ENCODE data around the gene LAMC1. TPM values are rescaled to one million over a fixed set of nuclear protein-coding genes. Genes with fewer than 3 reads are reported as not detected.

LAMC1 gene
- total RNA-seq, 4 donors from 2014 or later, result 76.9 to 159 (median 81.0) TPM

DNA sequence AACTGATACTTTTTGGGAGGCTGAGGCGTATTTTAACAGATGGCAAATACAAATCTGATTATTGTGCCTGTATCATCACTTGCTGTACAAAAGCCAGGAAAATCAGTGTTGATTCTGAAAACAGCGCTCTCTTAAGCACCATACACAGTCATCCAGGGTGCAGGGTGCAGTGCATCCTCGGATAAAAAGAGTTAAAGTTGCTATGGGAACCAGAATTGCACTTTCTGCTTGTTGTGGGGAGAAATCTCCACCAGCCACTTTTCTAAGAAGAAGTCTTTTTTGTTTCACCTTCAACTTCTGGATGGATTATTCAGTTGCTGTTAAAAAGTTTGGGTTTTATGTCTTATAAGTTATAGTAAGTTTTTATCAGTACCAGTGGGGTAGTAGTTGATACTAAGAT is 3.8 kb downstream of the LAMC1 start:
- intact Hi-C loops (cut with DNase I; ENCODE audit: low total_unique reads), result no loop called here
- 40 to 42% methylated on average over 3 of the region's 3 CpGs for WGBS, 2 donors
- H3K4me3 ChIP-seq (ENCODE audit: low read depth, poor library complexity, severe bottlenecking), result no peak overlapping the region
- DNase-seq (ENCODE audit: low spot score in 2 of 2), result no peak
- TF ChIP-seq, protein P1, sequence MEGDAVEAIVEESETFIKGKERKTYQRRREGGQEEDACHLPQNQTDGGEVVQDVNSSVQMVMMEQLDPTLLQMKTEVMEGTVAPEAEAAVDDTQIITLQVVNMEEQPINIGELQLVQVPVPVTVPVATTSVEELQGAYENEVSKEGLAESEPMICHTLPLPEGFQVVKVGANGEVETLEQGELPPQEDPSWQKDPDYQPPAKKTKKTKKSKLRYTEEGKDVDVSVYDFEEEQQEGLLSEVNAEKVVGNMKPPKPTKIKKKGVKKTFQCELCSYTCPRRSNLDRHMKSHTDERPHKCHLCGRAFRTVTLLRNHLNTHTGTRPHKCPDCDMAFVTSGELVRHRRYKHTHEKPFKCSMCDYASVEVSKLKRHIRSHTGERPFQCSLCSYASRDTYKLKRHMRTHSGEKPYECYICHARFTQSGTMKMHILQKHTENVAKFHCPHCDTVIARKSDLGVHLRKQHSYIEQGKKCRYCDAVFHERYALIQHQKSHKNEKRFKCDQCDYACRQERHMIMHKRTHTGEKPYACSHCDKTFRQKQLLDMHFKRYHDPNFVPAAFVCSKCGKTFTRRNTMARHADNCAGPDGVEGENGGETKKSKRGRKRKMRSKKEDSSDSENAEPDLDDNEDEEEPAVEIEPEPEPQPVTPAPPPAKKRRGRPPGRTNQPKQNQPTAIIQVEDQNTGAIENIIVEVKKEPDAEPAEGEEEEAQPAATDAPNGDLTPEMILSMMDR (IDR thresholded peaks at IDR 0.05), result no peak
- no peak for TF ChIP-seq POLR2A (IDR thresholded peaks at IDR 0.05)

DNA sequence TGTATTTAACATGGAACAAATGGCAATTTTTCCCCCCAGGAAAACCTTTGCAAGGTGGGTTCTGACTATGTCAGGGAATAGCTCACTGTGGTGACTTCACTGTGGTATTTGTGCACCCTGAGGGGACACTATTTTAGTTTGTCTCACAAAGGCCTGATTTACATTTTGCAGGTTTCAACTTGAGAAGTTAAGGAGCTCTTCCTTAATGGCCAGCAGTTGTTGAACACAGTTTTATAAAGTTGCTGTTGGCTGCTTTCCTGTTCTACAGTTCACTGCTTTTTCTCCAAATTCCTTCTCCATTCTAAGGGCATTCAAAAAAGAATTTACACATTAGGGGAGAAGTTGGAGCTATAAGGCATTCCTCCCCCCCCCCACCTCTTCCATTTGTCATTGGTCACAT is 4.6 kb downstream of the LAMC1 start:
- no peak for TF ChIP-seq POLR2A (IDR thresholded peaks at IDR 0.05)
- TF ChIP-seq, protein P1 (IDR thresholded peaks at IDR 0.05), result no peak
- intact Hi-C loops (cut with DNase I; ENCODE audit: low total_unique reads), result no loop called here
- no peak overlapping the region for H3K4me3 ChIP-seq (ENCODE audit: low read depth, poor library complexity, severe bottlenecking)
- no peak for DNase-seq (ENCODE audit: low spot score in 2 of 2)

- H3K4me3 ChIP-seq (ENCODE audit: low read depth, poor library complexity, severe bottlenecking), result no peak overlapping the region
- intact Hi-C loops (cut with DNase I; ENCODE audit: low total_unique reads), result no loop called here
- 47 to 52% methylated on average over 3 of the region's 3 CpGs for WGBS, 2 donors
- TF ChIP-seq, protein P1 (IDR thresholded peaks at IDR 0.05), result no peak
- TF ChIP-seq POLR2A (IDR thresholded peaks at IDR 0.05), result no peak
- no peak for DNase-seq (ENCODE audit: low spot score in 2 of 2)
Measured at GRCh38 chr1:183029591-183030000, 6.4 kb downstream of the LAMC1 start.

GRCh38 chr1:183030053-183030452 is 6.8 kb downstream of the LAMC1 start:
- H3K4me3 ChIP-seq (ENCODE audit: low read depth, poor library complexity, severe bottlenecking), result no peak overlapping the region
- intact Hi-C loops (cut with DNase I; ENCODE audit: low total_unique reads), result no loop called here
- no peak for TF ChIP-seq POLR2A (IDR thresholded peaks at IDR 0.05)
- TF ChIP-seq, protein P1 (IDR thresholded peaks at IDR 0.05), result no peak
- 63 to 85% methylated on average over 1 of the region's 1 CpG for WGBS, 2 donors
- no peak for DNase-seq (ENCODE audit: low spot score in 2 of 2)

DNA sequence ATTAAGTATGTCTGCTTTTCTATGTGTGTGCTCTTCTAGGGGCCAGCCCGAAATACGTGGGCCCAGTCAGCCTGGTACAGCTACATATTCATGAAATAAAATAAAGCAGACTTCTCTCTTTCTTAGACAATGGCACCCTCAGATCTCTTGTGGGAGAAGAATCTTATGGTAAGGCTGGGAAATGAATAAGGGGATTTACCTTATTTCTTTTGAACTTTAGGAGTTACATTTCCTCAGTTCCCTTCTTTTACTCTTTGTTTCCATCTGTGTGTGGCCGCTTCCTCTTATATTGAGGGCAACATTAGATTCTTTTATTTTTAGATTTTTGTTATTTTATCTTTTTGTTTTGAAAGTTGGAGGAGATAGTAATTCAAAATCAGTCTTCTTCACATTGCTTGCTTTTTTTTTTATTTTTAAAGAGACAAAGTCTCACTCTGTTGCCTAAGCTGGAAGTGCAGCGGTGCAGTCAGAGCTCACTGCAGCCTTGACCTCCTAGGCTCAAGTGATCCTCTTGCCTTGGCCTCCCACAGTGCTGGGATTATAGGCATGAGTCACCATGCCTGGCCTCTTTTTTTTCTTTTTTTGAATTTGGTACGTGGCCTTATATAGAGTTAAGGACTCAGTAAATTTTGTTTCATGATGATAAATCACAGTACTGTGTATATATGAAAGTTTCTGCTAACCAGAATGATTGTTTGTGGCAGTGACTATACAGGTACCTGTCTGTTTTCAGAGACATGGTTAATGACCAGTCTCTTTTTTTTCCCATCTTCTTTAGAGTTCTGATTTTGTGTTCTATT is 9.1 kb downstream of the LAMC1 start:
- no peak overlapping the region for H3K4me3 ChIP-seq (ENCODE audit: low read depth, poor library complexity, severe bottlenecking)
- intact Hi-C loops (cut with DNase I; ENCODE audit: low total_unique reads), result no loop called here
- 67 to 73% methylated on average over 5 of the region's 5 CpGs for WGBS, 2 donors
- TF ChIP-seq, protein P1 (IDR thresholded peaks at IDR 0.05), result no peak
- TF ChIP-seq POLR2A (IDR thresholded peaks at IDR 0.05), result no peak
- no peak for DNase-seq (ENCODE audit: low spot score in 2 of 2)

- intact Hi-C loops (cut with DNase I; ENCODE audit: low total_unique reads), result no loop called here
Measured at GRCh38 chr1:183033205-183033604, 10.0 kb downstream of the LAMC1 start.

More at GRCh38 chr1:183033205-183033604, 10.0 kb downstream of the LAMC1 start:
- no peak overlapping the region for H3K4me3 ChIP-seq (ENCODE audit: low read depth, poor library complexity, severe bottlenecking)
- DNase-seq (ENCODE audit: low spot score in 2 of 2), result no peak
- no peak for TF ChIP-seq POLR2A (IDR thresholded peaks at IDR 0.05)
- TF ChIP-seq, protein P1 (IDR thresholded peaks at IDR 0.05), result no peak
- 87 to 91% methylated on average over 2 of the region's 2 CpGs for WGBS, 2 donors

Measured in lower leg skin (tissue), 4 donors.